ENCODE data around the gene OVCA2. TPM values are rescaled to one million over a fixed set of nuclear protein-coding genes. Genes with fewer than 3 reads are reported as not detected.

The OVCA2 gene
- total and polyA plus RNA-seq, 2 donors from 2014 or later, result 22.9 to 63.6 TPM

- Histone ChIP-seq H3K9ac (ENCODE audit: low read length in 3 of 3) (no peak overlapping the region), H3K27ac (ENCODE audit: low read depth in 2 of 2, low read length in 2 of 2) (no peak overlapping the region), H3K4me3 (ENCODE audit: low read length in 3 of 3) (no peak overlapping the region), H3K4me1 (ENCODE audit: control insufficient read depth in 2 of 3, insufficient read depth in 2 of 3, low read depth in 1 of 3, low read length in 3 of 3) (peaks cover 0 to 12% (median 0%) of the 10 kb centered on the region in 3 donors), H3K27me3 (ENCODE audit: control insufficient read depth, insufficient read depth, low read length) (peaks cover 4% of the 10 kb centered on the region), H3K9me3 (ENCODE audit: control insufficient read depth in 2 of 3, insufficient read depth in 1 of 3, low read length in 3 of 3) (no peaks in the 10 kb centered on the region), H3K36me3 (ENCODE audit: control insufficient read depth in 2 of 3, insufficient read depth in 3 of 3, low read length in 3 of 3) (no peaks in the 10 kb centered on the region)
- TF ChIP-seq CTCF (IDR thresholded peaks at IDR 0.05; ENCODE audit: borderline replicate concordance, extremely low read depth, insufficient read depth), result no peak
- DNase-seq (no peak), FAIRE-seq (no peak)
- intact Hi-C loops (cut with DNase I), result no loop called here
Observed at GRCh38 chr17:2018716-2019510, 22.9 kb upstream of the OVCA2 start.

GRCh38 chr17:2019723-2020122 is 22.1 kb upstream of the OVCA2 start:
- H3K4me1 ChIP-seq (ENCODE audit: control insufficient read depth in 2 of 3, insufficient read depth in 2 of 3, low read depth in 1 of 3, low read length in 3 of 3), result peaks cover 0 to 14% (median 0%) of the 10 kb centered on the region in 3 donors
- no peak overlapping the region for H3K9ac ChIP-seq (ENCODE audit: low read length in 3 of 3)
- no peak overlapping the region for H3K27ac ChIP-seq (ENCODE audit: low read depth in 2 of 2, low read length in 2 of 2)
- H3K4me3 ChIP-seq (ENCODE audit: low read length in 3 of 3), result no peak overlapping the region
- peaks cover 4% of the 10 kb centered on the region for H3K27me3 ChIP-seq (ENCODE audit: control insufficient read depth, insufficient read depth, low read length)
- no peak for FAIRE-seq
- no peaks in the 10 kb centered on the region for H3K36me3 ChIP-seq (ENCODE audit: control insufficient read depth in 2 of 3, insufficient read depth in 3 of 3, low read length in 3 of 3)
- no peak for DNase-seq
- H3K9me3 ChIP-seq (ENCODE audit: control insufficient read depth in 2 of 3, insufficient read depth in 1 of 3, low read length in 3 of 3), result no peaks in the 10 kb centered on the region
- intact Hi-C loops (cut with DNase I), result no loop called here
- TF ChIP-seq CTCF (IDR thresholded peaks at IDR 0.05; ENCODE audit: borderline replicate concordance, extremely low read depth, insufficient read depth), result no peak

GRCh38 chr17:2020721-2021120 is 21.1 kb upstream of the OVCA2 start:
- no peaks in the 10 kb centered on the region for H3K36me3 ChIP-seq (ENCODE audit: control insufficient read depth in 2 of 3, insufficient read depth in 3 of 3, low read length in 3 of 3)
- no peak overlapping the region for H3K9ac ChIP-seq (ENCODE audit: low read length in 3 of 3)
- peaks cover 0 to 17% (median 0%) of the 10 kb centered on the region in 3 donors for H3K4me1 ChIP-seq (ENCODE audit: control insufficient read depth in 2 of 3, insufficient read depth in 2 of 3, low read depth in 1 of 3, low read length in 3 of 3)
- H3K4me3 ChIP-seq (ENCODE audit: low read length in 3 of 3), result no peak overlapping the region
- FAIRE-seq, result no peak
- peaks cover 4% of the 10 kb centered on the region for H3K27me3 ChIP-seq (ENCODE audit: control insufficient read depth, insufficient read depth, low read length)
- H3K27ac ChIP-seq (ENCODE audit: low read depth in 2 of 2, low read length in 2 of 2), result no peak overlapping the region
- DNase-seq, result no peak
- intact Hi-C loops (cut with DNase I), result no loop called here
- no peaks in the 10 kb centered on the region for H3K9me3 ChIP-seq (ENCODE audit: control insufficient read depth in 2 of 3, insufficient read depth in 1 of 3, low read length in 3 of 3)
- TF ChIP-seq CTCF (IDR thresholded peaks at IDR 0.05; ENCODE audit: borderline replicate concordance, extremely low read depth, insufficient read depth), result no peak
